GM20000 (cell line): Measurements from ENCODE around the gene OGFRL1.

Experiments
- DNase-seq: peaks from one replicate; pipeline ENCODE4 v3.0.0; 2012; ENCODE audit warnings: low spot score
- CTCF ChIP-seq: IDR thresholded peaks from 2 replicates; pipeline ENCODE4 v1.5.1; 2012; ENCODE audit warnings: mild to moderate bottlenecking, control low read depth; ENCODE audit errors: extremely low read depth, missing control alignments

OGFRL1 gene

GRCh38 chr6:71333697-71334096, 45.1 kb downstream of the OGFRL1 start:
- no peak for DNase-seq
- TF ChIP-seq CTCF, result no peak

DNA sequence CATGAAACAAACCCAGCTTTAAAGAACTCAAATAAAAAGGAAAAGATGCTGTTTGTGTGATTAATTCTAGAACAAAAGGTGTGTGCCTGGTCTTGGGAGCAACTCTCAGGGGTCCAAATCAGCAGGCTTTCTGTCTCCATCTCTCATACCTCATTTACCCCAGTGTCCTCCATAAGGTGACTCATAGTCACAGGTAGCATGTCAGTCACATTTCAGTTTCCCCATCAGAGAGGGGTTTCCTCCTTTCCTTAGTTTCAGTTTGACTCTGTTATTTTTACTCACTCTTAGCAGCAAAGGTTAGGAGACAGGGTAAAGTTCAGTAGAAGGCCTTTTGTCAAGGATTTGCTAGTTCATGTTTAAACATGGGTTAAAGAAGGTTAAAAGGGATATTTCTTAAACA, 46.2 kb downstream of the OGFRL1 start:
- no peak for TF ChIP-seq CTCF
- DNase-seq, result no peak

- no peak for DNase-seq
- no peak for TF ChIP-seq CTCF
Measured at GRCh38 chr6:71335544-71335943, 46.9 kb downstream of the OGFRL1 start.

GRCh38 chr6:71336901-71337300, 48.3 kb downstream of the OGFRL1 start:
- no peak for TF ChIP-seq CTCF
- DNase-seq, result no peak

- no peak for DNase-seq
- no peak for TF ChIP-seq CTCF
Measured at GRCh38 chr6:71338540-71339316, 50.1 kb downstream of the OGFRL1 start.

- DNase-seq, result no peak
- TF ChIP-seq CTCF, result no peak
Measured at GRCh38 chr6:71342772-71343171, 54.2 kb downstream of the OGFRL1 start.

DNA sequence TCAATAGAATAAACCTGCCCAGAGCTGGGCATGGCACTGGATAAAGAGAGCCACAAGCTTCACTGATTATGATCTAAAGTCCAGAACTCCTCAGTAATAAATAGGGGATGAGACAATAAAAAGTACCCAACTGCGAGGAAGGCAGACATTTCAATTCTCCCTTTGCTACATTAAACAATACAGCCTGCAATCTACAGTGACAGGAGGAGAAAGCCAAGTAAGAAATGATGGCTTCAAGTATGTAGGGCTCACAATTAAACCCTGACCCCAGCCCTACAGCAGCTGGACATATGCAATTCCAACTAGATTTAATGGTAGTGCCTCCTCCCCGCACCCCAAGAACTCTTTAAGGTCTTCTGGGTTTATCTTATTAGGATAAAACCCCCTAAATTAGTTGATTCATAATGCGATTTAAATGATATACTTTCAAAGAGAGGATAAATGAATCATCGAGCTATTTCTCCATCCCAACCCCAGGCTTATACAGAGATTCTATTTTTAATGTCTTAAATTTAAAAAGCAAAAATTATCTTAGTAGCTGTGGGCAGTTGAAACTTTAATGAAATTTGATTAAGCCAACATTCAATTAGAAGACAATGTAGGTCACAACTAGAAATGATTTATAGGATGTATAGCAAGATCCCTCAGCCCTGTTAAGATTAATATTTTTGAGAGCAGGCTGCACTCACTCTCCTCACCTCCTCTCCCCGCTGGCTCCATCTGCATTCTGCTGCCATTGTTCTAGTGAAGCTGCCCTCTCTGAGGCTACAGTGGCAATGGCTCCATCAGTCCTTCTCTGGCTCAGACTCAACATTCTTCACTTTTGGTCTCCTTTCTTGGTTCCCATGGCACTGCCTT, 57.1 kb downstream of the OGFRL1 start:
- DNase-seq, result no peak
- TF ChIP-seq CTCF, result no peak
